GM19239 (cell line): ENCODE results near the gene RPS6KA3.
"Not testable (repeated sequence)": the region's sequence is repeated elsewhere in the genome, so short reads cannot be mapped to it uniquely, and the experiment has no call there.

ENCODE experiments used
- DNase-seq: peaks from one replicate; pipeline ENCODE4 v3.0.0; 2011; ENCODE audit warnings: low spot score; ENCODE audit not compliant: insufficient read length
- FAIRE-seq: peaks from 2 replicates; lab custom pipeline; 2011; peaks lifted over from hg19 to GRCh38; lab: Jason Lieb, UNC

RPS6KA3 gene

GRCh38 chrX:20159797-20160385, 106.8 kb downstream of the RPS6KA3 start:
- DNase-seq: no peak
- no peak for FAIRE-seq

- no peak for DNase-seq
- no peak for FAIRE-seq
Observed at GRCh38 chrX:20151689-20152088, 115.0 kb downstream of the RPS6KA3 start.

DNA sequence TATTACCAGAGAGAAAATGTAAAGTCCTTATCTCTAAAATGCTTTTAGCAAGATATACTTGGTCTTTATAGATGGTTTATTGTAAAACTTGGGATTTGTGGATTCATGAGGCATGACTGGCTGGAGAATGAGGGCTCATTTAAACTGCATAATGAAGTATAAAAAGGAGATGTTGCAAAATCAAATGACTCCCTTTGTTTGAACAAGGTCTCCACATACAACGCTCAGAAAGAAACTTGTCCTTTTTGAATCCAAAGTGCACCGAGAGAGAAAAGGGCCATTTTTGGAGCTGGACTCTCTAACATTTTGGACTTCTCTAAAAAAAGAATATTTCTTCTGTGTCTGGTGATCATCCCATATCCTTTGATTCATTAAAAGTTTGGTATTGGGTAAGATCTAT, 117.4 kb downstream of the RPS6KA3 start:
- FAIRE-seq: no peak

DNA sequence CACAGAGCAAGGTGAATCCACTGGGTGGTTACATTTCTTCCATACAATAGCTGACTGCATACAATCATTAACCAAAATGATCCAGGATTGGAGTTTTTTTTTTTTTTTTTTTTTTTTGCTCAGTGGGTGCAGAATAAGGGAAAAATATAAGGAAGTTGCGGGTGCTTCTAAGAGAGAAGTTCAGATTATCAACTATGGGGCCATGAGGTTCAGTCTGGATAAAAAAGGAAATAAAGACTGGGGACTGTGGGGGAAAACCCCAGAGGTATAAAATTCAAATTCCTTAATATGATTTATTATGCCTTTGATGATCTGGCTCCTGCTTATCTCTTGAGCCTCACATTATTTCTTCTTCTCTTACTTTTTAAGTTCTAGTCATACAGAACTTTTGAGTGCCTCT, 119.1 kb downstream of the RPS6KA3 start:
- DNase-seq (no peak), FAIRE-seq (no peak)

More for the DNA sequence above, 117.4 kb downstream of the RPS6KA3 start:
- no peak for DNase-seq

- no peak for DNase-seq
- FAIRE-seq: no peak
Observed at GRCh38 chrX:20144491-20144890, 122.2 kb downstream of the RPS6KA3 start.

GRCh38 chrX:20143561-20143960, 123.1 kb downstream of the RPS6KA3 start:
- FAIRE-seq (no peak), DNase-seq (no peak)

DNA sequence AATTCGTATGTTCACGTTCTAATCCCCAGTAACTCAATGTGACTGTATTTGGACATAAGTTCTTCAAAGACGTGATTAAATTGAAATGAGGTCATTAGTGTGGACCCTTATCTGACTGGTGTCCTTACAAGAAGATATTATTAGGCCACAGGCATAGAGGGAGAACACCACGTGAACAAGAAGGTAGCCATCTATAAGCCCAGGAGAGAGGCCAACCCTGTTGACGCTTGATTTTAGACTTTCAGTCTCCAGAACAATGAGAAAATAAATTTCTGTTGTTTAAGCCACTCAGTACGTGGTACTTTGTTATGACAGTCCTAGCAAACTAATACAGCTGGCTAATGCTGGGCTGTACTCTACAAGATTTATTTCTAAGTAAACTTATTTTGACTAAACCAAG, 123.6 kb downstream of the RPS6KA3 start:
- DNase-seq: no peak
- peak; percentile 49 for FAIRE-seq

GRCh38 chrX:20141281-20142220, 125.2 kb downstream of the RPS6KA3 start, which contains the start of gene EIF1AX:
TSS of gene EIF1AX (minus strand) at chrX:20141838. CDS start at chrX:20141640, 198 bp downstream.
- FAIRE-seq (peak; percentile 99), DNase-seq (peak; percentile 21)

GRCh38 chrX:20140420-20140819, 126.3 kb downstream of the RPS6KA3 start:
- DNase-seq: no peak
- FAIRE-seq: peak; percentile 76

GRCh38 chrX:20139966-20140365, 126.7 kb downstream of the RPS6KA3 start:
- FAIRE-seq (peak; percentile 79), DNase-seq (no peak)

DNA sequence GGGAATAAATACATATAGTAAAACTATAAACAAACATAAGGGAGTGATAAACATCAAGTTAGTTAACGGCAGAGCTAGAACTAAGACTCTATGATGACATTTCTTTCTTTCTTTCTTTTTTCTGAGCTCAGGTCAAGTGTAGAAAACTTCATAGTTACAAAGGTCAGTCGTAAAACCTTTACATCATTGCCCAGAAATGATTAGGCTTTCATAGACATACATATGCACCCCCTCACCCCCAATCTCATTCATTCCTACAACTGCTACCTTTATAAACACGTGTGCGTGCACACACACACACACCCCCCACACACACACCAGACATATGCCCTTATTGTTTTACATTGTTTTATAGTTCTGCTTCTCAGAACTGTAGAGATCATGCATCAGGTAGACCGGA, 130.8 kb downstream of the RPS6KA3 start:
- FAIRE-seq (no peak), DNase-seq (no peak)

DNA sequence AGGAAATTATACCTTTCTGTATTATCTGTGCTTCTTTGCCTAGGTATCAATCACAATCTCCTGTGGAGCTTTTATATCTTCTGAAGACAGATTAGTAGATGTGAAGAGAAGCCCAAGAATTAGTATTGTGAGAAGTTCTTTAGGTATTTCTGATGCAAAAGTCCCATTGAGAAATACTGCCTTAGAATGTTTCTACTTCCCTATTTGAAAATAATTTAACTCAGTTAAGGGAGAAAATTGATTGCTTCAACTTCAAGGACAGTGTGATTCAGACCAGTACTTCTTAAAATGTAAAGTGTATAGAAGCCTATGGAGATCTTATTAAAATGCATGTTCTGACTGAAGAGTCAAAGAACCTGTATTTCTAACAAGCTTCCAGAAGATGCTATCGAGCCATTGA, 134.0 kb downstream of the RPS6KA3 start:
- no peak for DNase-seq
- FAIRE-seq: no peak

- no peak for FAIRE-seq
Observed at GRCh38 chrX:20130357-20130756, 136.4 kb downstream of the RPS6KA3 start.

GRCh38 chrX:20129547-20129946, 137.2 kb downstream of the RPS6KA3 start:
- no peak for DNase-seq

More at GRCh38 chrX:20130357-20130756, 136.4 kb downstream of the RPS6KA3 start:
- no peak for DNase-seq

DNA sequence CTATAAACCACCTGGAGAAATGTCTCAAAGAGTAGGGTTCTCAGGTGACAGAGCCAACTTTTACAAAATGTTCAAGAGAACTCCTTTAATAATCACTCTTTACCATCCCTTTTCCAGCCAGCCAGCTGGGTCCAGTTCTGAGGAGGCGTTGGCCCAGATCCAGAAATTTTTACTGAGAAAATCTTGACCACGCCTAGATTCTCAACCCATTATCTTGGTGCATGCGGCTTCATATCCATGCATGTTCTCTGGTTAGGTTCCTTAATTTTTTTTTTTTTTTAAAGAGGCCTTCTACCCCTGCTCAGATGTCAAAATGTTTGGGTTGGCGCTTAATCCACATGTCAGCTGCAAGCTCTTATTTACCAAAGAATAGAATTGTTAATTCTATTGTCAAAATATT, 138.0 kb downstream of the RPS6KA3 start:
- FAIRE-seq (no peak), DNase-seq (no peak)

More at GRCh38 chrX:20129547-20129946, 137.2 kb downstream of the RPS6KA3 start:
- no peak for FAIRE-seq

GRCh38 chrX:20127440-20127839, 139.3 kb downstream of the RPS6KA3 start:
- not testable (repeated sequence) for FAIRE-seq, DNase-seq

DNA sequence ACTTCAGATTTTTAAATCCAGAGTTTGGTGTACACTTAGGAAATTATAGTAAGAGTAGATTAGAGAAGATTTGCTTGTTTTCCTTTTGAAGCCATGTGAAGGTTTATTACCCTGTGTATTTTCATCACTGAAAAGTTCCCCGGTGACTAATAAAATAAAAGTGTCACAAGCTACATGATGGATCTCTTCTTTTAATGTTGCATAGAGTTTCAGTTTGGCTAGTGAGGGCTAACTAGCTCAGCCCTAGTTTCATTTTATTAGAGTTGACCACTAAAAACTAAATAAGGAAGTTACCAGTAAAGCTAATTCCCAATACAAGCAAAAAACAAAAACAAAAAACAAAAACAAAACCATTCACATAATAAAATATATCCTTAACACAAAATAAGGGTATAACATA, 139.9 kb downstream of the RPS6KA3 start:
- not testable (repeated sequence) for DNase-seq, FAIRE-seq

GRCh38 chrX:20124964-20125363, 141.7 kb downstream of the RPS6KA3 start:
- FAIRE-seq (no peak), DNase-seq (no peak)

GRCh38 chrX:20118065-20118824, 148.5 kb downstream of the RPS6KA3 start:
- no peak for DNase-seq
- no peak for FAIRE-seq

DNA sequence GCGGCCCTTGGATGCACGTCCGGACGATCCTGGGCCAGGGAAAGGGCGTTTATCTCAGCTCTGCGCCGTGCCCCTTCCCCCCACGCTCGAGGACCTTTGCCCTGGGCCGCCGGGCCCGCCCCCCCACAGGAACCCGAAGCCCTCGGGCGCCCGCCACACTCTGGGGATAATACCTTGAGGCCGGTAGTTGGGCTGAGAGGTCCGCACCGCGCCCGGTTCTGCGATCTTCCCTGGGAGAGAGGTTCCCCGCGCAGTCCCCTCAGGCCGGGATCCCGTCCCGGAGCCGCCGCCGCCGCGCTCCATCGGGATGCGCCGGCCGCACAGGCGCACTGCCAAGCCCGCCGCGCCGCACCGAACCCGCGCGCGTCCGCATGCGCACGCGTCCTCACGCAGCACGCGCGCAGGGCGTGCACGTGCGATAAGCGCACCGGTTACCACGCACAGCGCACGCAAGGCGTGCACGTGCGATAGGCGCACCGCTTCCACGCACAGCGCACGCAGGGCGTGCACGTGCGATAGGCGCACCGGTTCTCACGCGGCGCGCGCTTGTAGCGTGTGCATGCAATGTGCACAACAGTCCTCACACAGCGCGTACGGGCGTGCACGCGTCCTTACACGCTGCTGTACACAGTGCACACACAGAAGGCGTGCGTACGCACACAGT, 150.0 kb downstream of the RPS6KA3 start, which contains the start of gene MAP7D2:
TSS of gene MAP7D2 (minus strand) at position 331 of the 664 bp plus-strand sequence. CDS start at position 303, 28 bp downstream.
- FAIRE-seq (no peak), DNase-seq (no peak)
